Peyer's patch (tissue), 4 donors: ENCODE results near the gene POLR3K.
"Not testable (repeated sequence)": the region's sequence is repeated elsewhere in the genome, so short reads cannot be mapped to it uniquely, and the experiment has no call there.

Source experiments
- POLR2A ChIP-seq, 2 donors: fragments of 450-650 bp; IDR thresholded peaks; one replicate each; pipeline ENCODE4 v1.5.1; 2017; ENCODE audit warnings: antibody characterized with exemption in 2 of 2, mild to moderate bottlenecking in 2 of 2, moderate library complexity in 2 of 2
- TF ChIP-seq, protein P1 (sequence below), 6 experiments: fragments of 450-650 bp in 4 of 6; fragments of 200-600 bp in 2 of 6; sonication (generic) in 1 of 6; IDR thresholded peaks; one replicate each; pipeline ENCODE4 v1.5.1; 2017 to 2019; ENCODE audit warnings: antibody characterized with exemption in 6 of 6, mild to moderate bottlenecking in 3 of 6, moderate library complexity in 1 of 6

DNA sequence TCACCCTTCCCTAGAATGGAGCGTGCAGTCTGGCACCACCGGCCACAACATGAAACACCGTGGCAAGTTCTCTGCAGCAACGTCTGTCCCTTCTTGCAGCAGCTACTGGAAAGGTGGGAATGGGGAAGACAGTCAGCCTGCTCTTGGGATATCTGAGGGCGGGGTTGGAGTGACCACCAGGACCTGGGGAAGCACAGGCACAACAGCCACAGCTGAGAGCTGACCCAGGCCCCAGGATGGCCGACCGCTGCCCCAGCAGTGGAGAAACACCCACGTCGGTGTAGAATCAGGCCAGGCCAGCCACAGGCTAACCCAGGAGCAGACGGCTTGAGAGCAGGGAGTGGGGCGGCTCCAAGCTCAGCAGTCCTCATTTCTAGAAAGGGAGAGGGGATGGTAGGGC, 15.2 kb downstream of the POLR3K start:
- TF ChIP-seq POLR2A (IDR thresholded peaks at IDR 0.05) = not testable (repeated sequence)
- TF ChIP-seq, protein P1, sequence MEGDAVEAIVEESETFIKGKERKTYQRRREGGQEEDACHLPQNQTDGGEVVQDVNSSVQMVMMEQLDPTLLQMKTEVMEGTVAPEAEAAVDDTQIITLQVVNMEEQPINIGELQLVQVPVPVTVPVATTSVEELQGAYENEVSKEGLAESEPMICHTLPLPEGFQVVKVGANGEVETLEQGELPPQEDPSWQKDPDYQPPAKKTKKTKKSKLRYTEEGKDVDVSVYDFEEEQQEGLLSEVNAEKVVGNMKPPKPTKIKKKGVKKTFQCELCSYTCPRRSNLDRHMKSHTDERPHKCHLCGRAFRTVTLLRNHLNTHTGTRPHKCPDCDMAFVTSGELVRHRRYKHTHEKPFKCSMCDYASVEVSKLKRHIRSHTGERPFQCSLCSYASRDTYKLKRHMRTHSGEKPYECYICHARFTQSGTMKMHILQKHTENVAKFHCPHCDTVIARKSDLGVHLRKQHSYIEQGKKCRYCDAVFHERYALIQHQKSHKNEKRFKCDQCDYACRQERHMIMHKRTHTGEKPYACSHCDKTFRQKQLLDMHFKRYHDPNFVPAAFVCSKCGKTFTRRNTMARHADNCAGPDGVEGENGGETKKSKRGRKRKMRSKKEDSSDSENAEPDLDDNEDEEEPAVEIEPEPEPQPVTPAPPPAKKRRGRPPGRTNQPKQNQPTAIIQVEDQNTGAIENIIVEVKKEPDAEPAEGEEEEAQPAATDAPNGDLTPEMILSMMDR (IDR thresholded peaks at IDR 0.05) = not testable (repeated sequence)
